ENCODE data around the gene BCAM.

DNA sequence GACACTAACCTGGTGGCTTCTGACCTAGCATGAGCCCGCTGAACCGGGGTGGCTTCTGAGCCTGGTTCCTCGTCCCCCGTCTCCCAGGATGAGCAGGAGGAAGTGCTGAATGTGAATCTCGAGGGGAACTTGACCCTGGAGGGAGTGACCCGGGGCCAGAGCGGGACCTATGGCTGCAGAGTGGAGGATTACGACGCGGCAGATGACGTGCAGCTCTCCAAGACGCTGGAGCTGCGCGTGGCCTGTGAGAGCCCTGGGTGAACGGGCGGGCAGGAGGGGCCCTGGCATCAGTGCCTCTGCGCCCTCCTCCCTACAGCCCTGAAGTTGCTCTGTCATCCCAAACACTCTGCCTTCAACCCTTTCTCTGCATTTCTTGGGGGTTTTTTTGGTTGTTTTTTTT is 5.6 kb downstream of the BCAM start:
- TF ChIP-seq CTCF (conservative IDR thresholded peaks at IDR 0.05), result no peak
- TF ChIP-seq ZFX (IDR thresholded peaks at IDR 0.05), result no peak

All from C4-2B (cell line).